ENCODE measurements around the gene HNRNPA1.
"Not testable (repeated sequence)": the region's sequence is repeated elsewhere in the genome, so short reads cannot be mapped to it uniquely, and the experiment has no call there.

HNRNPA1 gene

DNA sequence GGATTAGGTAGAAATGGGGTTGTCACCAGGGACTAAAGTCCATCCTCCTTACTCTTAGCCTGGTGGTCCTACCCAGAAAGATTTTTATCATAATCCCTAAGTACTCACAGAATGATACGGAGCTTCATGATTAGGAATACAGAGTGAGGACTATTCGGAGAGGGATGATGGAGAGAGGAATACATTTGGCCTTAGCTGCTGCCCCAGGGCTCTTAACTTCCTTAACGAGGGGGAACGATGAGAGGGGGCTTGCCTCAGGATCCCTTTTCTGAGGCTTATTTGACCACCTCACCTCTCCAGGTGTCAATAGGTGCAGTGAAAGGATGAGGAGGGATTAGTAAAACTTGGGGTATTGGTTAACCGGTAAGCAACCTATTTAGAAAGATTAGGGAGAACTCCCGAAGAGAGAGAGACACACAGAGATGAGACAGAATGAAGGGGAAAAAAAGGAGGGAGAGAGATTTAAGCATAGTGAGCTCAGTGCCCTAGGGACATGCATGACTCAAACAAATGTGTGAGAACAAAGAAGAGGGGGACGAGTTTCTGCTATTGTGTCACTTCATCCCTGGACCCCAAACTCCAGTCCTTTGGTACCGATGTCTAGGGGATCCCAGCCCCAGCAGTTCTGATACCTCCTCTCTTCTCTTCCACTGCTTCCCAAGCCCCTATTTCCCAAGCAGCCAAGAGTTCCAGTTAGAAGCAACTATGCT is 19.1 kb downstream of the HNRNPA1 start:
- no peak for DNase-seq (ENCODE audit: low spot score)

DNA sequence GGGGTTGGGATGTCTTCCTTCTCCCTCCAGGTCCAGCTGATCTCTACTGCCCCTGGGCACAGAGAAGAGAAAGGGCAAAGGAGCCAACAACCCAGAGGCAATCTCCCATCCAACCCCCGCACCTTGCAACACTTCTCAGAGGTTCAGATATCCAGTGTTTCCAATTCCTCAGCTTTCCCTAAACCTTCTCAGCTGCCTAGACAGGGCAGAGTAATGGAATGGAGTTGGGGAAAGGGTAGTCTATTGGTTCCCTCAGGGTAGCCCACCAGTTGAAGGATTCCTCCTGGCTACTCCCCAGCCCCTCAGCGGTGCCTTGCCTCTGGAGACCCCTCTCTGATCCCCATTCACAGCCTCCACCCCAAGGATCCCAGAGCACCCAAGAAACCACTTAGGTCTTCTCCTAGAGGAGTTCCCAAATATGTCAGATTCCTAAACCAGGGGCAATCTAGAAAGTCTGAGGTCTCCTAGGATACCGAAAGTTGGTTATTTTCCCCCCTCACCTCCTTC is 19.8 kb downstream of the HNRNPA1 start:
- DNase-seq (ENCODE audit: low spot score): no peak

DNA sequence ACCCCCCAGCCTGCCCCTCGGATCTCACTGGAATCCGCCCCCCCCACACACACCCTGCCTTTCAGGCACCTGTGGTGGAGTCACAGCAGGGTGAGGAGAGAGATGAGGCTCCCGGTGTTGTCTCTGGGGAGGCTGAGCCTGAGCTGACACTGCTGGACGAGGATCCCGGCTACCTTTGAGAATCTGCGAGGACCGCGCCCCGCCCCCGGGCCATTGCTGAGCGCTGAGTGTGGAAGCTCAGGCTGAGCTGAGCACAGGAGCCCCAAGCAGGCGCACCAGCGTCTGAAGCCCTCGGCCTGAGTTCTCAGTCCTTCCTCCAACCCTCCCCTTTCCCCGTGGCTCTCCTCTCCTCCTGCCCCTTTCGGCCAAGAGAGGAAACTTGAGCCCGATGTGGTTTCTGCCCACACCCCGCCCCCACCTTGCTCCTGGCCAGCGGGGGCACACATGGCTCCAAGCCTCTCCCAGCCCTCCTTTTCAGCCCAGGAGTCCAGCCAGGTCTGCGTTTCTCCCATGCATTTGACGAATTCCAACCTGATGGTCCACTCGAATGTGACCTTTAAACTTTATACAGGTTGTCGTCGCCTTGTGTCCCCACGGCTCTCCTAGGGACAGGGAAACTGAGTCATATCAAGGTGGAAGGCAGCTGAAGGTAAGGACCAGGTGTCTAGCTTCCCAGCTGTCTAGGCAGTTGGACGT is 20.4 kb downstream of the HNRNPA1 start, which contains the start of gene NFE2:
Gene NFE2 (minus strand): TSS at position 284 of the 696 bp plus-strand sequence. CDS start 5,767 bp downstream, outside the sequence.
- DNase-seq (ENCODE audit: low spot score): peak; percentile 89

DNA sequence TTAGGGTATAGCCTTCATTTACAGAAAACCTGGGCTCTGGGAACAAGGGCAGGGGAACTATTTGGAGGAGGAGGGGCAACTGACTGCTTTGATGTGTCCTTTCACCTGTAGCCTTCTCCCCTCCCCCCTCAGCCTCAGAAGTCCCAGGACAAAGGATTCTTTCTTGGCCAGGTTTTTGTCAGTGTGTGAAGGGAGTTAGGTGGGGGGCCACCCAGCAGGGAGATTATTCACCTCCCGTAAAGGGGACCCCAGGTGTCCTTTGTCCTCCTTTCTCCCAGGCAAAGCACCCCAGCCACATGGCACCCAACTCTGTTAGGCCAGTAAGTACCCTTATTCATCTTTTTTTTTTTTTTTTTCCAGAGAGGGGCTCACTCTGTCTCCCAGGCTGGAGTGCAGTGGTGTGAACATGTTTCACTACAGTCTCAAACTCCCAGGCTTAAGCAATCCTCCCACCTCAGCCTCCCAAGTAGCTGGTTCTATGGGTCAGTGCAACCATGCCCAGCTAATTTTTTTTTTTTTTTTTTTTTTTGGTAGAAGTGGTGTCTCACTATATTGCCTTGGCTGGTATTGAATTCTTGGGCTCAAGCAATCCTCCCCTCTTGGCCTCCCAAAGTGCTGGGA is 21.0 kb downstream of the HNRNPA1 start:
- peak; percentile 94 for DNase-seq (ENCODE audit: low spot score)

DNA sequence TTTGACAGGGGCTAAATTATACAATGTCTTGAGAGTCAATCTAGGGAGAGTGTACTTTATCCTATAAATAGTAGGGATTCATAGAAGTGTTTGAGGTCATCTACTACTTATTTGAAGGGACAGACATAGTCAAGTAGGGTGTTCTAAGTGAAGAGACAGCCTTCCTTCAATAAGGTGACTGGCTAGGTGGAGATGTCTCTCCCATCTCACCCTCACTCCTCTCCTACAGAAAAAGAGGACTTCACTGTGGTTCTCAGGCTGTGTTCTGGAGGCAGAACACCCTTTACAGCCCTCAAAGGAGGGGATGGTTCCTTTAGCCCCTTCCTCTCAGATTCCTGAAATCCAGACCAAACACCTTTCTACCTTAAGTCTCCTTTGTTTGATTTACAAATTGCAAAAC is 23.1 kb downstream of the HNRNPA1 start:
- no peak for DNase-seq (ENCODE audit: low spot score)

DNA sequence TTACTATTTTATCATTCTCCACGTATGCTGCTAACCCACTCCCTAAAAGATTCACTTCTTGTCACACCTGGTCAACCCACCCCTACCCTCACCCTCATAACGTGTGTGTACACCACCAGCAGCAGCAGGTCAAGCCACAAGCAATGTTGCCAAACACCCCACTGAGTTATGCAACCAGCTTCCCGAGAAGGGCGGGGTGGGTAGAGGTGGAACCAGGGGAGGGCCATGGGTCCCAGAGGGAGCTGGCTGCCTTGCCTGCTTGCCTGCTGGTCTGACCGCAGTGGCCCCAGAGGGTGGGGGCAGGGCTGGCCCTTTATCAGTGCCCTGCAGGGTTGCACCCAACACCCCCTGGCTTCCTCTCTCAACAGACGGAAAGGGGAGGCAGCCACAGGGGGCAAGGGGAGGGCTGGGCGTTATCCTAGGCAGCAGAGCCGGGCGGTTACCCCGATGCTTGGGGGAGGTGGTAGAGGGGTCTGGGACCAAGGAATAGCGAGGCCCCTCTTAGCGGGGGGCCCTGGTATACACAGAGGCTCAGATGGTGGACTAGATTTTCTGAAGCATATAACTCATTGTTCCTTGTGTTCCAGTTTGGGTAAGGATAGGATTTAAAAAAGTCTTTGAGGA is 23.8 kb downstream of the HNRNPA1 start:
- peak; percentile 83 for DNase-seq (ENCODE audit: low spot score)

DNA sequence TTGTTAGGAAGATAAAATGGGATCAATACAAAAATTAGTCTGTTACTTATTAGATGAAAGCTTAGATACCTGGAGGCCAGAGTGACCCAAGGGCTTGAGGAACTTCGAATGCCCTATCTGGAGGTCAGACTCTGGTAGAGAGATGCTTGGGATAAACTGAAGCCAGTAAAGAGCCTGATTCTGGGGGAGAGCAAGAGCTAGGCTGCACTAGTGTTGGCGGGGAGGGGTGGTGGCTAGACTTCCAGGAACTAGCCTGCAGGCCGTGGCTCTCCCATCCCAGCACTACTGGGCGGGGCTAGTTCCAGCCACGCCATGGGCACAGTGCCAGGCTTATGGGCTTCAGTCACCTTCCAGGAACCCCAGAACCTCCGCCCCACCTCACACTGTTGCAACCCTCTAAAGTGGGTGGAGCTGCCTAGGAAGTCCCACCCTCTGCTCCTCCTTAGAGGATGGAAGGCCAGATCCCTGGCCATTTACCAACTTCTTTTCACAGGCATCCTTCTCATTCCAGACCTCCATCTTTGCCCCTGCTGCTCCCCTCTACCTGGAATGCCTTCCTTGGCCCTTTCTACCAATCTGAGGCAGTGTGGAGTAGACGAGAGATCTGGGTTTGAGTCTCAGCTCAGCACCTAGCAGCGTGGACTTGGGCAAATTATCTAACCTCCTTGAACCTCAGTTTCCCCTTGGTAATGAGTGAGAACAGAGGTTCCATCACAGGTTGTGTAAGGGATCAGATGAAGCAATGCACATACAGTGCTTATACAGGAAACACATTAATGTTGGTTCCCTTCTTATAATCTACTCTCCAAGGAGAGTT is 26.6 kb downstream of the HNRNPA1 start:
- peak; percentile 95 for DNase-seq (ENCODE audit: low spot score)

DNA sequence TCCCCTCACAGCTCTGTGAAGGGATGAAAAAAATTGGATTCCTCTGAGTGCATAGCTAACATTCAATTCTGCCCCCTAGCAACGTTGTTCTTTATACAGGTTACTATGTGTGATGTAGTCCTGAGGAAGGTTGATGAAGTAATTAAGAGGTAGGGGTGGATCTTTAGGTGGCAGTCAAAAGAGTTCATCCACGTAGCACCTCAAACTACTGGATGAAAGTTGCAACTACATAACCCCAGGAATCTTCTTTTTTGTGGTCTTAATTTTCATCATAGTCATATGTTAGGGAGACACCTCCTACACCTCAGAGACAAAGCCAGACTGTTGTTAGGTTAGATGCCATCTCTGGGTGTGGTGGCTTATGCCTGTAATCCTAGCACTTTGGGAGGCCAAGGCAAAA is 30.5 kb downstream of the HNRNPA1 start:
- DNase-seq (ENCODE audit: low spot score): peak; percentile 79

DNA sequence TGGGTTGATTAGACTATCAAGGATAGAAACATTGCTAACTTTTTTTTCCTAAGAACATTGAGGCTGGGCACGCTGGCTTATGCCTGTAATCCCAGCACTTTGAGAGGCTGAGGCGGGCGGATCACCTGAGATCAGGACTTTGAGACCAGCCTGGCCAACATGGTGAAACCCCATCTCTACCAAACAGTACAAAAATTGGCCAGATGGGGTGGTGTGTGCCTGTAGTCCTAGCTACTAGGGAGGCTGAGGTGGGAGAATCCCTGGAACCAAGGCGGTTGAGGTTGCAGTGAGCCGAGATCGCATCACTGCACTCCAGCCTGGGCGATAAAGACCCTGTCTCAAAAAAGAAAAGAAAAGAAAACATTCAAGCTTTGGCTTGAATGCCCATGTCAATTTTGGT is 31.8 kb downstream of the HNRNPA1 start:
- DNase-seq (ENCODE audit: low spot score): not testable (repeated sequence)

DNA sequence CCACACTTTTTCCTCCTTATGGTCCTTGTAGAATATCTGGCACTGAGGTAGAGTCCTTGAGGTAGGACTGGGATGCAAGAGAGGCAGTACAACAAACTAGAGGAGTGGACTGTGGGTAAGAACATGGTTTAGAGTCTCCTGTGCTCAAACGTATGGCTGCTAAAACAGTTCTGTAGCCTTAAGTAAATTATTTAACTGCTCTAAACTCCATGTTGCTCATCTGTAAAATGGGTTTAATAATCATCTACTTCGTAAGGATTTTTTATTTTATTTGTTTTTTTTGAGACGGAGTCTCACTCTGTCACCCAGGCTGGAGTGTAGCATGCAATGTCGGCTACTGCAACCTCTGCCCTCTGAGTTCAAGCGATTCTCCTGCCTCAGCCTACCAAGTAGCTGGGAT is 40.8 kb downstream of the HNRNPA1 start:
- DNase-seq (ENCODE audit: low spot score): no peak

DNA sequence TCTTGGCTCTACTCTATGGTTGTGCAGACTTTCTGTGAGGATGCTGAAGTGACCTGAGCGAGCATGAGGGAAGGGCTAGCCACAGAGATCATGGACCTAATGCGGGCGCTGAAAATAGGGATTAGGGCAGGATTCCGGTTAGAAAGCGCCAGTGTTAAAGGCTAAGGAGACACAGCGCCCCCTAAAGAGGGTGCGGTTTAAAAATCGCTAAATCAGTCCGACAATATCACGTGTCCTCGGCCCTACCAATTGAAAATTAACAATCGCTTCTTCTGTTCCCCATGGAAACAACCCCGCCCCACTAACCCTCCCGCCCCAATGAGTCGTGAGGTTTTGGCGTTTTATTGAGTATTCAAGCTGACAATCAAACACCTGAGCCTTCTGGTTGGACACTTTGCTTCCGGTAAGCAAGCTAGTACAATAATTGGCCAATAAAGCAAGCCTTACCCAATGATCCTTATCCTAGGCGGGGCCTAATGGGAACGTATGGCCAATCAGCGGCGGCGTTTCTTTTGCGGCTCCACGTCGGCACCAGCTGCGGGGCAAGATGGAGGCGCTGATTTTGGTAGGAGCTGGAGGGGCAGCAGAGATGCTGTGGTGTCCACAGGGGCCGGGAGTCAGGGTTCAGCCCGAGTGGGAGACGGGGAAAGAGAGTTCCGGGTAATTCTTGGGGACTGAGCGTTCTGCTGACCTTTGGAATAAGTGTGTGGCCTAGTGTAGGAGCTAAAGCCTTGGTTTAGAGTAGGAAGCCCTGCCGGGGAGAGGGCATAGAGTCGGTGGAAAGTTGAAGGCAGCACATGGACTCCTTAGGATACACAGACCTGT is 44.3 kb downstream of the HNRNPA1 start, which contains the start of gene COPZ1:
Gene COPZ1 (plus strand): TSS at position 515 of the 825 bp plus-strand sequence. CDS start 33 bp downstream, at position 548.
- peak; percentile 100 for DNase-seq (ENCODE audit: low spot score)

DNA sequence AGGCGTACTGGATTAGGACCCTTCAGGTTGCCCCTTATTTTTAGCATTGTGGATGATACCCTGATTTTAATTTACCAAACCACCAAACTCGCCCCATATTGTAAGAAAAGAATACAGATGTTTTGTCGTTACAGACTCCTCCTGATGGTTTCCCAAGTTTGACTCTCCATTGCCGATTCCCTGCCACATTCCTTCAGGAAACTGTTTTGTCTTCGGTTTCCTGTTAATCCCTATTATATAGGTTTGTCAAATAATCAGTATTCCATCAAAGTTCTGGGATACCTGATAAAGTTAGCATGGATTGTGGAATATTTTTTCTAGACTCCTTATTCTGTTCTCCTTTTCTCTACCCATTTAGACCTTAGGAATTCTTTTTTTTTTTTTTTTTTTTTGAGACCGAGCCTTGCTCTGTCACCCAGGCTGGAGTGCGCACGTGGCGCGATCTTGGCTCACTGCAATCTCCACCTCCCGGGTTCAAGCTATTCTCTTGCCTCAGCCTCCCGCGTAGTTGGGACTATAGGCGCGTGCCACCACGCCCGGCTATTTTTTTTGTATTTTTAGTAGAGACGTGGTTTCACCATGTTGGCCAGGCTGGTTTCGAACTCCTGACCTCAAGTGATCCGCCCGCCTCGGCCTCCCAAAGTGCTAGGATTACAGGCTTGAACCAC is 45.0 kb downstream of the HNRNPA1 start:
- DNase-seq (ENCODE audit: low spot score): not testable (repeated sequence)

DNA sequence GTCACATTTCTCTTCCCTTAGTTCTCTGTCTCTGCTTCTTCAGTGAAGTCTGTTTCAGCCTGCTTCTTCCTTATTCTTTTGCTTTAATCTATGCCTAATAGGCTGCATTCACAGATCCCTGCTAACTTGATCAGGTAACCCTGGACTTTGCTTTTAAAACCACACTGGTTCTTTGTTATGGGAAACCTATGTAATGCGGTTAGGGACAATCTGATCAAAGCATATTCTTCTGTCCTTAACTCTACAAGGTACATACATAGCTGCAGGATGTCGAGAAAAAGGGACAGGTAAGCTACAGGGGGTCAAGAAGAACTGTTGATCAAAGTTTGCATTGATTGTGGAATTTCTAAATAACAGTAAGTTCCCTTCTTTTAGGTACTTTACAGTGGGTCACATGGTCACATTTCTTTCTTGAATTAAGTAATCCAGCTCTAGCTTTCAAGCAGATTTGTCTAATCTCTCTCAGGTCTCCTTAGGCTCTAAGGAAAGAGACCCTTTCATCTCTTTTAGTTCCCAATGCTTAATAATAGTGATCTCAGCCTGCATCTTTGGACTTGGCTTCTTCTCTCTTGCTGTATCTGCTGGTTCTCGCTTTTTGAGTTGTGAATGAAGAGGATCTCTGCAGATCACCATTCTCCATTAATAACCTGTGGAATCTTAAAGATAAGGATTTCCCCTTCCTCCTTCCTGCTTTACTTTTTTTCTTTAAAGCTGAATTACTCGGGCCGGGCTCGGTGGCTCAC is 48.2 kb downstream of the HNRNPA1 start:
- DNase-seq (ENCODE audit: low spot score): peak; percentile 89

DNA sequence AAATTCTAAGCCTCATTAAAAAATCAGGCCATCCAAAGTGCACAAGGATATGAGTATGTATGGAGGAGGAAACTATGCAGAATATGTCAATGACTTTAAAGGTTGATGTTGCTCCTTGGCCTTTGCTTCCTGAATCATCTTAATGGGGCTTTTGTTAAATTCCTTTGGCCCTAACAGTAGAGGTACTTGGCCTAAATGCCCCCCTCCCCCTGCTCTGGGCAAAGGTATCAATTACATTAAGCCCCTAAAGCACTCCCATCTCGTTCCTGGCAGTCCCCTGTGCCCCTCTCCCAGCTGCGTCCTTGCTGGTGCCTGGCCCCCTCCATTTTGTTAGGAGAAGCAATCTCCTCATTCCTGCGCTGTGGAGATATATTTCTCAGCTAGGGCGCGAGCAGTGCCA is 49.2 kb downstream of the HNRNPA1 start:
- no peak for DNase-seq (ENCODE audit: low spot score)

DNA sequence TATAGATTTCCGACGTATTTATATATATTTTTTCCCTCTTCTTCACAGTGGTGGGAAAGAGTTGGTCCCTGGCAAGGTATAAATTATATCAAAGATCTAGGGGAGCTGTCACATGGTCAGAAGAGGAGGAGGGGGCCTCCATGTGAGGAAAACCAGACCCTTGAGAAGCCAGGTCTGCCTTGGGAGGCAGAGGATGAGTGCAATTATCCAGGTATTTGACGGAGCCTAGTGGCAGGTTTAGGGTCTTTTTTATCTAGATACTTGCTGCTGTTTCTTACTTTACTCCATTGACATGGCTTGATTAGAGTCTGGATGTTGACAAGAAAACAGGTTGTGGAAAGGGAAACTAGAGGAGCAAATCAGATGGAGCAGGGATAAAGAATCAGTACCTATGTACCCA is 49.9 kb downstream of the HNRNPA1 start:
- DNase-seq (ENCODE audit: low spot score): no peak

DNA sequence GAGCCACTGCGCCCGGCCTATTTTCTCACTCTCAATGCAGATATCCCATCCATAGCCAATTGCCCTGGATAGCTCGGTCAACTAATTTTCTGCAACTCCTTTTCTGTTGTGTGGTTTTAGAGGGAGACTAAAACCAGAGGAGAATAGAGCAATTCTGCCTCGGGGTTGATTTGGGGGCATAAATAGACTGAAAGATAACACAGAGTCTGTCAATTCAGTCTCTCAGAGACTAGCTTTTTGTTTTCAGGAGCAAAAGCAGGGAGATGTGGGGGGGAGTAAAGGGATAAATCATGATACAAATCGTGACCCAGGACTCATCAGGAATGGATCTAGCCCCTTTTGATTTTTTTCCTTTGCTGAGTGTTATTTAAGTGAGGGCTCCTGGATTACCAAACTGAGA is 50.9 kb downstream of the HNRNPA1 start:
- DNase-seq (ENCODE audit: low spot score): no peak

DNA sequence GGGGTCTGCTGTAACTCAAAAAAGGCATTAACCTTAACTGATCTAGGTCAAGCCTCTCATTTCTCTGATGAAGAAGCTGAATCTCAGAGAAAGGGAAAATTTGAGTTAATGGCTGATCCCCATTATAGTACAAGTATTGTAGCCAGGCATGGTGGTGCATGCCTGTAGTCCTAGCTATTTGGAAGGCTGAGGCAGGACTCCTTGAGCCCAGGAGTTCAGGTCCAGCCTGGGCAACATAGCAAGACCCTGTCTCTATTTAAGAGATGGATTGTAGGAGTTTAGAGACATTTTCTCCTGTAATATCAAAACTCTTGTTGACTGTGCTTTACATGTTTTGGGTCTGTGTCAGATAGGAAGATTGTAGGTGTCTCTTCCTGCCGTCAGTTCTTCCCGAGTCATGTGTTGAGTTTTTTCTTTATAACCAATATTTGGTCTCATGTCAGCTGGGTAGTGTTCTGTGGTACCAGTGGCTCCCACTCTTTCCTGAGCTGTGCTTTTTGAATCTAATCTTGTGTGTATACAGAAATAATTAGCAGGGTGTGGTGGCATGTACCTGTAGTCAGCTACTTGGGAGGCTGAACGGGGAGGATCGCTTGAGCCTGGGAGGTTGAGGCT is 53.0 kb downstream of the HNRNPA1 start:
- no peak for DNase-seq (ENCODE audit: low spot score)
